Measurements from ENCODE around the gene SEMA4G.

- TF ChIP-seq RAD21 (IDR thresholded peaks at IDR 0.05; ENCODE audit: low read depth), result no peak
- TF ChIP-seq, protein P1, sequence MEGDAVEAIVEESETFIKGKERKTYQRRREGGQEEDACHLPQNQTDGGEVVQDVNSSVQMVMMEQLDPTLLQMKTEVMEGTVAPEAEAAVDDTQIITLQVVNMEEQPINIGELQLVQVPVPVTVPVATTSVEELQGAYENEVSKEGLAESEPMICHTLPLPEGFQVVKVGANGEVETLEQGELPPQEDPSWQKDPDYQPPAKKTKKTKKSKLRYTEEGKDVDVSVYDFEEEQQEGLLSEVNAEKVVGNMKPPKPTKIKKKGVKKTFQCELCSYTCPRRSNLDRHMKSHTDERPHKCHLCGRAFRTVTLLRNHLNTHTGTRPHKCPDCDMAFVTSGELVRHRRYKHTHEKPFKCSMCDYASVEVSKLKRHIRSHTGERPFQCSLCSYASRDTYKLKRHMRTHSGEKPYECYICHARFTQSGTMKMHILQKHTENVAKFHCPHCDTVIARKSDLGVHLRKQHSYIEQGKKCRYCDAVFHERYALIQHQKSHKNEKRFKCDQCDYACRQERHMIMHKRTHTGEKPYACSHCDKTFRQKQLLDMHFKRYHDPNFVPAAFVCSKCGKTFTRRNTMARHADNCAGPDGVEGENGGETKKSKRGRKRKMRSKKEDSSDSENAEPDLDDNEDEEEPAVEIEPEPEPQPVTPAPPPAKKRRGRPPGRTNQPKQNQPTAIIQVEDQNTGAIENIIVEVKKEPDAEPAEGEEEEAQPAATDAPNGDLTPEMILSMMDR (IDR thresholded peaks at IDR 0.05 in 2 of 3, conservative IDR thresholded peaks at IDR 0.05 in 1 of 3; ENCODE audit: borderline replicate concordance in 1 of 3, insufficient read depth in 1 of 3, low read depth in 2 of 3, low read length in 2 of 3), result no peak
- TF ChIP-seq POLR2AphosphoS5 (IDR thresholded peaks at IDR 0.05; ENCODE audit: low read depth, low read length), result no peak
- no peak for TF ChIP-seq TCF7L2 (IDR thresholded peaks at IDR 0.05; ENCODE audit: borderline replicate concordance, extremely low read depth, insufficient read depth, insufficient read length)
- TF ChIP-seq SP1 (IDR thresholded peaks at IDR 0.05; ENCODE audit: low read depth), result no peak
- TF ChIP-seq EZH2 (IDR thresholded peaks at IDR 0.05), result no peak
Measured at GRCh38 chr10:101014966-101015581, 45.8 kb downstream of the SEMA4G start.

Measured in HCT116 (cell line).